ENCODE results near the gene AGPAT1. TPM values are rescaled to one million over a fixed set of nuclear protein-coding genes. Genes with fewer than 3 reads are reported as not detected.

The AGPAT1 gene
- total RNA-seq, 2 experiments from 2014 or later, result 13.2 to 13.3 TPM

- H3K27me3 Mint-ChIP-seq, result no peaks in the 10 kb centered on the region
- Histone ChIP-seq H3K4me1 (ENCODE audit: insufficient read depth, low read length) (peaks cover 74% of the 10 kb centered on the region), H3K36me3 (ENCODE audit: insufficient read depth, low read length) (peaks cover 40% of the 10 kb centered on the region), H3K9me3 (ENCODE audit: control insufficient read depth in 1 of 2, insufficient read depth in 1 of 2, low read length in 2 of 2) (no peaks in the 10 kb centered on the region), H3K27me3 (ENCODE audit: control insufficient read depth in 1 of 2, insufficient read depth in 2 of 2, low read length in 2 of 2) (no peaks in the 10 kb centered on the region), H3K27ac (ENCODE audit: low read depth in 1 of 2, low read length in 2 of 2) (peak within 1 kb of the TSS; percentile 93), H3K4me3 (ENCODE audit: low read length) (peak within 1 kb of the TSS; percentile 96)
- H3K36me3 Mint-ChIP-seq (ENCODE audit: low read depth), result peaks cover 77% of the 10 kb centered on the region
- peaks cover 71% of the 10 kb centered on the region for H3K4me1 Mint-ChIP-seq (ENCODE audit: low read depth)
- intact Hi-C loops (cut with DNase I, micrococcal nuclease), result loop anchor here (1.0 to 10.0 kb wide), 5 partner anchors 12 to 1975 kb away; partner anchors contain the start of genes C6orf47 (in 1 of the 2), CSNK2B (in 1 of the 2), EHMT2 (in 1 of the 2) and GPANK1 (in 1 of the 2)
- H3K27ac Mint-ChIP-seq, result peak within 1 kb of the TSS; percentile 96
- POLR2A ChIA-PET, result interaction anchor here (0.6 to 12.1 kb wide), 9 partner anchors 11 to 781 kb away, joined by 3 to 242 read pairs (median 4); partner anchors contain the start of genes AGPAT1, ATF6B, EGFL8 and FKBPL
- DNase-seq, result peak; percentile 65 to 96 (median 86)
- H3K9me3 Mint-ChIP-seq, result no peaks in the 10 kb centered on the region
- TF ChIP-seq CTCF (IDR thresholded peaks at IDR 0.05), result no peak
- peak within 1 kb of the TSS; percentile 99 for H3K4me3 Mint-ChIP-seq
- CTCF ChIA-PET, result no interaction called here
- peak; percentile 51 for ATAC-seq (ENCODE audit: poor library complexity)
These were observed 14.4 kb upstream of the AGPAT1 start, which contains the start of gene PBX2 for GRCh38 chr6:32190054-32190851. Gene PBX2, minus strand, starts transcription at chr6:32190202. Its CDS starts 287 bp downstream, at chr6:32189915.

GRCh38 chr6:32189742-32190053 lies 13.8 kb upstream of the AGPAT1 start:
- peaks cover 40% of the 10 kb centered on the region for H3K36me3 ChIP-seq (ENCODE audit: insufficient read depth, low read length)
- DNase-seq, result peak in 3 of 14 experiments; percentile 29 to 55 (median 39)
- Mint-ChIP-seq H3K27ac (peak overlapping the region; percentile 96), H3K4me3 (peak overlapping the region; percentile 98), H3K36me3 (ENCODE audit: low read depth) (peaks cover 77% of the 10 kb centered on the region), H3K9me3 (no peaks in the 10 kb centered on the region), H3K4me1 (ENCODE audit: low read depth) (peaks cover 66% of the 10 kb centered on the region), H3K27me3 (no peaks in the 10 kb centered on the region)
- H3K9me3 ChIP-seq (ENCODE audit: control insufficient read depth in 1 of 2, insufficient read depth in 1 of 2, low read length in 2 of 2), result no peaks in the 10 kb centered on the region
- H3K27ac ChIP-seq (ENCODE audit: low read depth in 1 of 2, low read length in 2 of 2), result peak overlapping the region; percentile 72 to 93
- TF ChIP-seq CTCF (IDR thresholded peaks at IDR 0.05), result no peak
- peaks cover 70% of the 10 kb centered on the region for H3K4me1 ChIP-seq (ENCODE audit: insufficient read depth, low read length)
- peak overlapping the region; percentile 96 for H3K4me3 ChIP-seq (ENCODE audit: low read length)
- POLR2A ChIA-PET, result interaction anchor here (0.6 to 12.1 kb wide), 10 partner anchors 10 to 782 kb away, joined by 3 to 242 read pairs (median 4); partner anchors contain the start of genes AGPAT1, ATF6B, EGFL8 and FKBPL
- CTCF ChIA-PET, result no interaction called here
- ATAC-seq (ENCODE audit: poor library complexity), result no peak
- intact Hi-C loops (cut with DNase I, micrococcal nuclease), result loop anchor here (1.0 to 10.0 kb wide), 5 partner anchors 11 to 1975 kb away; partner anchors contain the start of genes C6orf47 (in 1 of the 2), CSNK2B (in 1 of the 2), EHMT2 (in 1 of the 2) and GPANK1 (in 1 of the 2)
- no peaks in the 10 kb centered on the region for H3K27me3 ChIP-seq (ENCODE audit: control insufficient read depth in 1 of 2, insufficient read depth in 2 of 2, low read length in 2 of 2)

GRCh38 chr6:32189069-32189741 lies 13.3 kb upstream of the AGPAT1 start:
- intact Hi-C loops (cut with DNase I, micrococcal nuclease), result no loop called here
- CTCF ChIA-PET, result no interaction called here
- H3K4me3 ChIP-seq (ENCODE audit: low read length), result peak overlapping the region; percentile 96
- H3K4me1 ChIP-seq (ENCODE audit: insufficient read depth, low read length), result peaks cover 66% of the 10 kb centered on the region
- Mint-ChIP-seq H3K9me3 (no peaks in the 10 kb centered on the region), H3K4me1 (ENCODE audit: low read depth) (peaks cover 61% of the 10 kb centered on the region), H3K4me3 (peak overlapping the region; percentile 98), H3K27ac (peak overlapping the region; percentile 91), H3K36me3 (ENCODE audit: low read depth) (peaks cover 78% of the 10 kb centered on the region), H3K27me3 (no peaks in the 10 kb centered on the region)
- H3K27ac ChIP-seq (ENCODE audit: low read depth in 1 of 2, low read length in 2 of 2), result peak overlapping the region; percentile 72 to 93
- H3K27me3 ChIP-seq (ENCODE audit: control insufficient read depth in 1 of 2, insufficient read depth in 2 of 2, low read length in 2 of 2), result no peaks in the 10 kb centered on the region
- peaks cover 43% of the 10 kb centered on the region for H3K36me3 ChIP-seq (ENCODE audit: insufficient read depth, low read length)
- ATAC-seq (ENCODE audit: poor library complexity), result no peak
- no peak for DNase-seq
- no peak for TF ChIP-seq CTCF (IDR thresholded peaks at IDR 0.05)
- no peaks in the 10 kb centered on the region for H3K9me3 ChIP-seq (ENCODE audit: control insufficient read depth in 1 of 2, insufficient read depth in 1 of 2, low read length in 2 of 2)
- POLR2A ChIA-PET, result interaction anchor here (0.7 to 12.1 kb wide), 5 partner anchors 10 to 656 kb away, joined by 3 to 242 read pairs (median 8); partner anchors contain the start of genes AGPAT1, ATF6B, FKBPL and RNF5

Measured in CD4-positive, alpha-beta T cell (primary cell).